NCI-H524 (cell line): ENCODE results near the gene TAF11L14.

Source experiments
- DNase-seq, 2 experiments: peaks; one replicate each; lab custom pipeline; 2025; lab: John Stamatoyannopoulos, UW

TAF11L14 gene

DNA sequence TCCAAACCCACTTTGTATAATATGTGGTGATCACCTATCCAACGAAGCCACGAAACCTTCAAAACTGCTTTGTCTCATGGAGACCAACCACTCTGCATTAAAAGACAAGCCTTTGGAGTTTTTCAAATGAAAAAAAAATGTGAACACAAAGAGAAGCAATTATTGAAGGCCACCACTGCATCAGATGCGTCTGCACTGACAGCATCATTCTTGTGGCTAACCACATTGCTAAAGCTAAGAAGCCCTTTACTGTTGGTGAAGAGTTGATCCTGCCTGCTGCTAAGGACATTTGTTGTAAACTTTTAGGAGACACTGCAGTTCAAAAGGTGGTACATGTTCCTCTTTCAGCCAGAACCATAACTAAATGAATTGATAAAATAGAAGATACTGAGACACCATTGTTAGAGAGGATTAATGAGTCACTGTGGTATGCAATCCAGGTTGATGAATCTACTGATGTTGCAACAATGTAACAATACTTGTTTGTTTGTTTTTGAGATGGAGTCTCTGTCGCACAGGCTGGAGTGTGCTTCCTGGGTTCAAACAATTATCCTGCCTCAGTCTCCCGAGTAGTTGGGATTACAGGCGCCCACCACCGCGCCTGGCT, 45.4 kb downstream of the TAF11L14 start:
- no peak for DNase-seq

DNA sequence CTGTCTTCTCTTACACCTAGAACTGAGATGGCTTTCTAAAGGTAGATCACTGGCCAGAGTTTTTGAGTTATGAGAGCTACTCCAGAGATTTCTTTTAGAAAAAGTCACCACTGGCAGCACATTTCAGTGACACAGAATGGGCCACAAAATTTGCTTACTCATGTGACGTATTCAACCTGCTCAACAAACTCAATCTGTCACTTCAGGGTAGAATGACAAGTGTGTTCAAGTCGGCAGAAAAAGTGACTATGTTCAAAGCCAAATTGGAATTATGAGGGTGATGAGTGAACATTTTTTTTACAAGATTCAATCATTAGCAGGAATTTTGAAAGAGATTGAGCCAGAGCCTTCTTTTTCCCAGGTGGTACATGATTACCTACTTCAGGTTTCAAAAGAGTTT, 46.5 kb downstream of the TAF11L14 start:
- no peak for DNase-seq
